HepG2 (cell line): ENCODE data around the gene PLA2G4F. TPM values are rescaled to one million over a fixed set of nuclear protein-coding genes. Genes with fewer than 3 reads are reported as not detected.

Experiments used
- ATAC-seq: fragments of 200-7000 bp; cut with Tn5 transposase; 3 replicates; pipeline ENCODE4 v1.9.1; 2020; ENCODE audit warnings: mild to moderate bottlenecking, moderate library complexity
- BruUV-seq: library from RNA; stranded (reverse); fragments of 400-500 nt; replicated peaks from 2 replicates; lab custom pipeline; 2021; lab: Mats Ljungman, UMichigan
- CTCF ChIA-PET: fragments of 300-600 bp; formaldehyde crosslinking; extraction: SDS; loops from one replicate; lab custom pipeline; 2021; ENCODE audit warnings: low total read pairs, inconsistent platforms, low intra/inter-chr PET ratio; lab: Yijun Ruan, JAX
- POLR2A ChIA-PET: fragments of 350-600 bp; sonication (Branson Sonifier 250); formaldehyde crosslinking; loops from one replicate; lab custom pipeline; 2020; ENCODE audit warnings: antibody characterized with exemption, inconsistent platforms; lab: Yijun Ruan, JAX
- DNase-seq: peaks from one replicate; pipeline ENCODE4 v3.0.0-alpha.2; 2015; ENCODE audit warnings: low spot score
- FAIRE-seq: peaks from 3 replicates; lab custom pipeline; 2011; peaks lifted over from hg19 to GRCh38; lab: Jason Lieb, UNC
- H2AFZ ChIP-seq: one replicate; pipeline ENCODE4 v1.6.1; 2011; ENCODE audit warnings: low read length, inconsistent platforms
- H3K27ac ChIP-seq: fragments of 300-600 bp; 3 replicates; pipeline ENCODE4 v1.8.0; 2011; ENCODE audit warnings: mixed run types, mild to moderate bottlenecking, mixed read lengths, low read length, inconsistent platforms; ENCODE audit not compliant: insufficient read depth; ENCODE audit errors: extremely low read length
- H3K27me3 ChIP-seq, 2 experiments: fragments of 200-600 bp in 1 of 2; 2 replicates in 1 of 2; 3 replicates in 1 of 2; pipeline versions ENCODE4 v1.6.0 to v1.8.0; 2011; ENCODE audit warnings: low read length in 2 of 2, mild to moderate bottlenecking in 2 of 2, moderate library complexity in 2 of 2, inconsistent platforms in 1 of 2; ENCODE audit not compliant: insufficient read depth in 2 of 2, control insufficient read depth in 1 of 2
- H3K36me3 ChIP-seq, 2 experiments: fragments of 200-600 bp in 1 of 2; replicated peaks in 1 of 2; 2 replicates in 1 of 2; 3 replicates in 1 of 2; pipeline versions ENCODE4 v1.5.1 to v1.8.0; 2011; ENCODE audit warnings: low read length in 2 of 2, inconsistent platforms in 1 of 2; ENCODE audit not compliant: insufficient read depth in 2 of 2, control insufficient read depth in 1 of 2
- H3K4me1 ChIP-seq: 2 replicates; pipeline ENCODE4 v1.5.1; 2012; ENCODE audit warnings: low read length, inconsistent platforms; ENCODE audit not compliant: insufficient read depth
- H3K4me2 ChIP-seq: 2 replicates; pipeline ENCODE4 v1.6.0; 2011; ENCODE audit warnings: low read depth, low read length, inconsistent platforms
- H3K4me3 ChIP-seq, 3 experiments: fragments of 200-600 bp in 1 of 3; sonication (generic), shearing (Covaris generic) in 1 of 3; replicated peaks in 1 of 3; 2 replicates each; pipeline ENCODE4 v1.5.1; 2011 to 2016; ENCODE audit warnings: low read length in 3 of 3, inconsistent platforms in 2 of 3, low read depth in 2 of 3, mild to moderate bottlenecking in 2 of 3, control low read depth in 1 of 3, mixed read lengths in 1 of 3; ENCODE audit not compliant: insufficient read depth in 1 of 3
- H3K79me2 ChIP-seq: one replicate; pipeline ENCODE4 v1.6.1; 2011; ENCODE audit warnings: low read length, inconsistent platforms; ENCODE audit not compliant: insufficient read depth
- H3K9ac ChIP-seq: 2 replicates; pipeline ENCODE4 v1.6.0; 2011; ENCODE audit warnings: mild to moderate bottlenecking, low read depth, low read length, inconsistent platforms; ENCODE audit not compliant: insufficient read depth
- H3K9me3 ChIP-seq: 2 replicates; pipeline ENCODE4 v1.5.1; 2012; ENCODE audit warnings: mild to moderate bottlenecking, low read length
- H4K20me1 ChIP-seq: 2 replicates; pipeline ENCODE4 v1.6.0; 2011; ENCODE audit warnings: inconsistent platforms, mild to moderate bottlenecking, low read length, moderate library complexity; ENCODE audit not compliant: insufficient read depth
- ARNTL ChIP-seq: sonication (generic); formaldehyde crosslinking; IDR thresholded peaks from 2 replicates; pipeline ENCODE4 v1.4.0; 2020; ENCODE audit warnings: mild to moderate bottlenecking, missing genetic modification reagents
- HNF4A ChIP-seq: sonication (generic); formaldehyde crosslinking; IDR thresholded peaks from 2 replicates; pipeline ENCODE4 v1.4.0; 2020; ENCODE audit warnings: missing genetic modification reagents
- STAG1 ChIP-seq: sonication (generic); formaldehyde crosslinking; IDR thresholded peaks from 2 replicates; pipeline ENCODE4 v1.4.0; 2020; ENCODE audit warnings: missing genetic modification reagents
- ZNF605 ChIP-seq: sonication (generic); formaldehyde crosslinking; IDR thresholded peaks from 2 replicates; pipeline ENCODE4 v1.8.0; 2022; ENCODE audit warnings: mild to moderate bottlenecking, missing genetic modification reagents
- WGBS: methylation state at CpG from one replicate; pipeline ENCODE4 v1.1.6; 2017; ENCODE audit warnings: low lambda C conversion rate; 5-methylcytosine and 5-hydroxymethylcytosine counted together
- in situ Hi-C: cut with HindIII; loops from 2 replicates; pipeline ENCODE4 v1.10.0; 2017; ENCODE audit warnings: low pct_unique_long_range_greater_than_20kb; ENCODE audit not compliant: extremely low pct_ligation_motif_present
- intact Hi-C: fragments of 100-400 bp; cut with micrococcal nuclease; formaldehyde crosslinking; loops from one replicate; pipeline ENCODE4 v1.10.0; 2022; ENCODE audit not compliant: unreplicated experiment
- polyA plus RNA-seq, 8 experiments: library from polyadenylated mRNA; depleted of rRNA in 3 of 8; stranded (reverse) in 7 of 8; unstranded in 1 of 8; fragments of >200 nt; fragmentation: Illumina TruSeq in 4 of 8; extraction: Trizol in 4 of 8; gene quantifications; 2 replicates each; pipeline versions ENCODE4 v1.2.1 to v1.2.3, GENCODE V29; 2011 to 2016; ENCODE audit warnings: low read depth in 4 of 8, missing spikeins in 1 of 8, mixed read lengths in 1 of 8; ENCODE audit not compliant: insufficient read depth in 1 of 8
- total RNA-seq, 5 experiments: library from RNA; depleted of rRNA; stranded (reverse); fragments of >200 nt; fragmentation: Illumina TruSeq; extraction: Trizol; gene quantifications; 2 replicates each; pipeline ENCODE4 v1.2.3, GENCODE V29; 2016; ENCODE audit warnings: low read depth in 1 of 5
- TF ChIP-seq, protein P1 (sequence below): sonication (generic); formaldehyde crosslinking; IDR thresholded peaks from 2 replicates; pipeline ENCODE4 v1.5.0; 2020; ENCODE audit warnings: mild to moderate bottlenecking, missing genetic modification reagents, moderate library complexity

PLA2G4F gene
- total and polyA plus RNA-seq, 2 of the 13 experiments (the other 11 are each of a cell fraction or from before 2014, with no cell fraction given), result 0.07 TPM; not detected in 1

DNA sequence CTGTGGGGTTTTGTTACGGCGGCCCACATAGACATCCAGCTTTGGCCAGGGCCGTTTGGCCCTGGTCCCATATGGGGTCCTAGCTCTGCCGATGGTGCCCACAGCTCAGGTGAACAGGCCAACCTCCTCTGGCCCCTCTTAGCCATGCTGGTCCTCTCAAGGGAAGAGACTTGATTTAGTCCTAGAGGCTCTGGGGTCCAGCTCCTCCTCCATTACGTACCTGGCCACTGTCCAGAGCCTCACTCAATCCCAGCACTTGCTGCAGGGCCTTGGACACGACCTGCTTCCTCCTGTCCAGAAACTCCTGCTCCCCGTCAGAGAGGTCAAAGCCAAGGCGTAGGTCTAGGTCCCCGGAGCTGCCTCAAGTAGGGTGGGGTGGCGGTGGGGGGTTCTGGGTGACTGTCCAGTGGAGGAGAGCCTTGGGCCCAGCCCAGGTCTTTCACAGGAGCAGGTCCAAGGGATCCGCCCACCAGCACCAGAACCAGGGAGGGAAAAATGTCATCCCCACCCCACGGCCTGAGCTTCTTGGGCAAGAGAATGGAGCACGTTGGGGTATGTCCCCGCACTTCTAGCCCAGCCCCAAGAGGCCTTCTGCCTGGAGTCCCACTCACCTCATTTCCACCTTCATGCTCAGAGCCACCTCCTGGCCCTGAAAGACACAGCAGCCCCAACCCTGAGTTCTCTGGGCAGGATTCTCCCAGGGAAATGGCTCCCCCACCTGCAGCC lies 6.8 kb downstream of the PLA2G4F start:
- Histone ChIP-seq H3K4me3 (no peak overlapping the region), H2AFZ (no peak overlapping the region), H3K79me2 (no peaks in the 10 kb centered on the region), H3K9ac (no peak overlapping the region), H3K9me3 (no peaks in the 10 kb centered on the region), H3K27ac (no peak overlapping the region), H3K4me2 (peak overlapping the region; percentile 29; the same call in 1 of the 2 replicates), H4K20me1 (no peaks in the 10 kb centered on the region), H3K36me3 (no peaks in the 10 kb centered on the region), H3K4me1 (peaks cover 44% of the 10 kb centered on the region), H3K27me3 (peaks cover 1 to 31% of the 10 kb centered on the region in 2 experiments; a peak in 4 of 5 replicates)
- ChIA-PET CTCF (no interaction called here), POLR2A (interaction anchor here (0.8 kb wide), 1 partner anchor 446 kb away, joined by 3 read pairs; no protein-coding TSS in a partner anchor)
- intact Hi-C loops (no loop called here), in situ Hi-C loops (no loop called here)
- peak; percentile 20; the same call in 1 of the 2 replicates for TF ChIP-seq HNF4A (CRISPR knock-in tag)
- TF ChIP-seq STAG1 (CRISPR knock-in tag), result peak; percentile 27; the same call in 1 of the 2 replicates
- 0 out of 2 replicates have a peak, but pooled peaks have one; percentile 24 for TF ChIP-seq ZNF605 (CRISPR knock-in tag)
- TF ChIP-seq, protein P1, sequence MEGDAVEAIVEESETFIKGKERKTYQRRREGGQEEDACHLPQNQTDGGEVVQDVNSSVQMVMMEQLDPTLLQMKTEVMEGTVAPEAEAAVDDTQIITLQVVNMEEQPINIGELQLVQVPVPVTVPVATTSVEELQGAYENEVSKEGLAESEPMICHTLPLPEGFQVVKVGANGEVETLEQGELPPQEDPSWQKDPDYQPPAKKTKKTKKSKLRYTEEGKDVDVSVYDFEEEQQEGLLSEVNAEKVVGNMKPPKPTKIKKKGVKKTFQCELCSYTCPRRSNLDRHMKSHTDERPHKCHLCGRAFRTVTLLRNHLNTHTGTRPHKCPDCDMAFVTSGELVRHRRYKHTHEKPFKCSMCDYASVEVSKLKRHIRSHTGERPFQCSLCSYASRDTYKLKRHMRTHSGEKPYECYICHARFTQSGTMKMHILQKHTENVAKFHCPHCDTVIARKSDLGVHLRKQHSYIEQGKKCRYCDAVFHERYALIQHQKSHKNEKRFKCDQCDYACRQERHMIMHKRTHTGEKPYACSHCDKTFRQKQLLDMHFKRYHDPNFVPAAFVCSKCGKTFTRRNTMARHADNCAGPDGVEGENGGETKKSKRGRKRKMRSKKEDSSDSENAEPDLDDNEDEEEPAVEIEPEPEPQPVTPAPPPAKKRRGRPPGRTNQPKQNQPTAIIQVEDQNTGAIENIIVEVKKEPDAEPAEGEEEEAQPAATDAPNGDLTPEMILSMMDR, result peak; percentile 52
- no peak for TF ChIP-seq ARNTL (CRISPR knock-in tag)
- ATAC-seq (peak; percentile 67), DNase-seq (peak; percentile 15), FAIRE-seq (no peak)
- no TSS peak for BruUV-seq
- WGBS, result 44% methylated on average over 10 of the region's 14 CpGs
